Thyroid gland (tissue), 4 donors: ENCODE data around the gene COA5. TPM values are rescaled to one million over a fixed set of nuclear protein-coding genes. Genes with fewer than 3 reads are reported as not detected.

Experiments
- DNase-seq, 2 donors: peaks; one replicate each; pipeline ENCODE4 v3.0.0-alpha.2; 2019
- H3K27ac ChIP-seq, 3 donors: fragments of 200-600 bp; sonication (generic); 1 replicate in 2 of 3; 2 replicates in 1 of 3; pipeline ENCODE4 v1.5.1; 2016 to 2019; ENCODE audit warnings: mild to moderate bottlenecking in 1 of 3, moderate library complexity in 1 of 3
- H3K27me3 ChIP-seq: fragments of 200-600 bp; sonication (generic); one replicate; pipeline ENCODE4 v1.5.1; 2019
- H3K36me3 ChIP-seq, 2 donors: fragments of 200-600 bp; sonication (generic); one replicate each; pipeline ENCODE4 v1.5.1; 2016 to 2019
- H3K4me1 ChIP-seq, 2 donors: fragments of 200-600 bp; sonication (generic); one replicate each; pipeline ENCODE4 v1.5.1; 2017 to 2019
- H3K4me3 ChIP-seq, 3 donors: fragments of 200-600 bp; sonication (generic); replicated peaks in 1 of 3; 1 replicate in 2 of 3; 2 replicates in 1 of 3; pipeline ENCODE4 v1.5.1; 2016; ENCODE audit warnings: mild to moderate bottlenecking in 1 of 3
- H3K9me3 ChIP-seq: fragments of 200-600 bp; sonication (generic); one replicate; pipeline ENCODE4 v1.5.1; 2017
- CTCF ChIP-seq, 6 experiments: fragments of 200-600 bp in 3 of 6; fragments of 450-650 bp in 3 of 6; sonication (generic) in 3 of 6; IDR thresholded peaks; one replicate each; pipeline ENCODE4 v1.5.1; 2016 to 2019; ENCODE audit warnings: antibody characterized with exemption in 6 of 6, mild to moderate bottlenecking in 2 of 6, inconsistent platforms in 1 of 6, moderate library complexity in 1 of 6
- POLR2A ChIP-seq, 2 donors: fragments of 450-650 bp; IDR thresholded peaks; one replicate each; pipeline ENCODE4 v1.6.1; 2017; ENCODE audit warnings: antibody characterized with exemption in 2 of 2, mild to moderate bottlenecking in 2 of 2, moderate library complexity in 1 of 2
- WGBS, 2 donors: methylation state at CpG; one replicate each; pipeline ENCODE4 v1.1.5; 2017; 5-methylcytosine and 5-hydroxymethylcytosine counted together
- intact Hi-C: fragments of 100-400 bp; cut with DNase I; formaldehyde crosslinking; loops from one replicate; pipeline ENCODE4 v1.15.1; 2023
- total RNA-seq, 4 donors: library from RNA; depleted of rRNA; stranded (reverse); fragments of >200 nt; gene quantifications; one replicate each; pipeline ENCODE4 v1.2.3, GENCODE V29; 2016

The COA5 gene
- total RNA-seq, 4 donors from 2014 or later: 51.5 to 68.3 (median 55.1) TPM

- no peak for DNase-seq
- H3K27ac ChIP-seq: no peak overlapping the region
- peaks cover 15 to 29% of the 10 kb centered on the region in 2 donors for H3K36me3 ChIP-seq
- intact Hi-C loops: loop anchor here (10.0 kb wide), 1 partner anchor 155 kb away; no protein-coding TSS in a partner anchor
- H3K27me3 ChIP-seq: no peaks in the 10 kb centered on the region
- no peak overlapping the region for H3K4me3 ChIP-seq
- WGBS, 2 donors: 96 to 97% methylated on average over 13 of the region's 13 CpGs
- no peak for TF ChIP-seq CTCF (IDR thresholded peaks at IDR 0.05)
- TF ChIP-seq POLR2A (IDR thresholded peaks at IDR 0.05): no peak
- no peaks in the 10 kb centered on the region for H3K4me1 ChIP-seq
- H3K9me3 ChIP-seq: no peaks in the 10 kb centered on the region
These were observed 38.4 kb downstream of the COA5 start for GRCh38 chr2:98569915-98570314.

- H3K27me3 ChIP-seq: no peaks in the 10 kb centered on the region
- peak; percentile 37 to 81 (median 49) for TF ChIP-seq CTCF (IDR thresholded peaks at IDR 0.05)
- TF ChIP-seq POLR2A (IDR thresholded peaks at IDR 0.05): no peak
- peak; percentile 19 to 30 for DNase-seq
- WGBS, 2 donors: 67 to 76% methylated on average over 16 to 19 of the region's 19 CpGs
- H3K4me1 ChIP-seq: no peaks in the 10 kb centered on the region
- peaks cover 22 to 32% of the 10 kb centered on the region in 2 donors for H3K36me3 ChIP-seq
- no peaks in the 10 kb centered on the region for H3K9me3 ChIP-seq
- no peak overlapping the region for H3K27ac ChIP-seq
- no peak overlapping the region for H3K4me3 ChIP-seq
- intact Hi-C loops: no loop called here
These were observed 39.0 kb downstream of the COA5 start for GRCh38 chr2:98569197-98569793.

- no peak overlapping the region for H3K27ac ChIP-seq
- peaks cover 22 to 29% of the 10 kb centered on the region in 2 donors for H3K36me3 ChIP-seq
- no peaks in the 10 kb centered on the region for H3K27me3 ChIP-seq
- no peaks in the 10 kb centered on the region for H3K4me1 ChIP-seq
- H3K9me3 ChIP-seq: no peaks in the 10 kb centered on the region
- no peak for DNase-seq
- TF ChIP-seq CTCF (IDR thresholded peaks at IDR 0.05) (no peak), POLR2A (IDR thresholded peaks at IDR 0.05) (no peak)
- no peak overlapping the region for H3K4me3 ChIP-seq
- intact Hi-C loops: no loop called here
- 90 to 96% methylated on average over 11 of the region's 11 CpGs for WGBS, 2 donors
These were observed 40.0 kb downstream of the COA5 start for GRCh38 chr2:98568161-98568956.

GRCh38 chr2:98565941-98566340 is 42.4 kb downstream of the COA5 start:
- peaks cover 16 to 20% of the 10 kb centered on the region in 2 donors for H3K4me1 ChIP-seq
- no peak for DNase-seq
- 96 to 97% methylated on average over 19 of the region's 19 CpGs for WGBS, 2 donors

More at GRCh38 chr2:98565941-98566340, 42.4 kb downstream of the COA5 start:
- no peak overlapping the region for H3K4me3 ChIP-seq
- H3K9me3 ChIP-seq: no peaks in the 10 kb centered on the region
- intact Hi-C loops: no loop called here
- no peaks in the 10 kb centered on the region for H3K27me3 ChIP-seq
- no peak overlapping the region for H3K27ac ChIP-seq
- H3K36me3 ChIP-seq: peaks cover 22 to 23% of the 10 kb centered on the region in 2 donors
- TF ChIP-seq POLR2A (IDR thresholded peaks at IDR 0.05) (no peak), CTCF (IDR thresholded peaks at IDR 0.05) (no peak)
